ENCODE data around the gene CNDP2. TPM values are rescaled to one million over a fixed set of nuclear protein-coding genes. Genes with fewer than 3 reads are reported as not detected.
A peak's percentile ranks its signal among the peaks of the same experiment; 100 is the strongest.

Gene CNDP2
- total and polyA plus RNA-seq, 12 donors: 49.7 to 159 (median 97.9) TPM

DNA sequence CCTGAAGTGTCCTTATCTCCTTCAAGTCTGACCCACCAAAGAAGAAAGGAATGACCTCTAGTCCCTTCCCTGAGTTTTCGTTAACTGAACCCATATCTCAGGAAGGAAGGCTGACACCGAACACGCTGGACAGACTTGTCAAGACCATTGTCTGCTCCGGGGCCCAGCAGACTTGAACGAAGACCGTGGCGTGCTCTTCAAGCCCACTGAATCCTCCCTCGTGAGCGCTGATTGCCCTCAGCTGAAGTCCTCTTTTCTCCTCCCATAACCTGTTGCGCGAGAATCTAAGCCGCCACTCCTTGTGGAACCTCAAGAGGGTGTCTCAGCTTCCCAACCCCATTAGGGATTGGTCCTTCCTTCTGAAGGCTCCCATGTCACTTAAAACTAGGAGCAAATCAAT is 37.5 kb downstream of the CNDP2 start:
- Histone ChIP-seq H3K4me3 (no peak overlapping the region), H3K9me3 (replicated peaks in 1 of 3) (no peaks in the 10 kb centered on the region), H3K27ac (no peak overlapping the region), H3K36me3 (replicated peaks in 1 of 2) (no peaks in the 10 kb centered on the region), H3K4me1 (replicated peaks in 1 of 2) (no peaks in the 10 kb centered on the region), H3K27me3 (no peaks in the 10 kb centered on the region)
- TF ChIP-seq, protein P1, sequence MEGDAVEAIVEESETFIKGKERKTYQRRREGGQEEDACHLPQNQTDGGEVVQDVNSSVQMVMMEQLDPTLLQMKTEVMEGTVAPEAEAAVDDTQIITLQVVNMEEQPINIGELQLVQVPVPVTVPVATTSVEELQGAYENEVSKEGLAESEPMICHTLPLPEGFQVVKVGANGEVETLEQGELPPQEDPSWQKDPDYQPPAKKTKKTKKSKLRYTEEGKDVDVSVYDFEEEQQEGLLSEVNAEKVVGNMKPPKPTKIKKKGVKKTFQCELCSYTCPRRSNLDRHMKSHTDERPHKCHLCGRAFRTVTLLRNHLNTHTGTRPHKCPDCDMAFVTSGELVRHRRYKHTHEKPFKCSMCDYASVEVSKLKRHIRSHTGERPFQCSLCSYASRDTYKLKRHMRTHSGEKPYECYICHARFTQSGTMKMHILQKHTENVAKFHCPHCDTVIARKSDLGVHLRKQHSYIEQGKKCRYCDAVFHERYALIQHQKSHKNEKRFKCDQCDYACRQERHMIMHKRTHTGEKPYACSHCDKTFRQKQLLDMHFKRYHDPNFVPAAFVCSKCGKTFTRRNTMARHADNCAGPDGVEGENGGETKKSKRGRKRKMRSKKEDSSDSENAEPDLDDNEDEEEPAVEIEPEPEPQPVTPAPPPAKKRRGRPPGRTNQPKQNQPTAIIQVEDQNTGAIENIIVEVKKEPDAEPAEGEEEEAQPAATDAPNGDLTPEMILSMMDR (IDR thresholded peaks at IDR 0.05): no peak
- TF ChIP-seq POLR2A (IDR thresholded peaks at IDR 0.05): no peak
- peak in 1 of 7 donors; percentile 9 for DNase-seq
- intact Hi-C loops (cut with DNase I): loop anchor here in 1 of 2 donors (10.0 kb wide), 1 partner anchor 179 kb away; no protein-coding TSS in a partner anchor
- WGBS, 4 donors: 95 to 98% (median 96%) methylated on average over 12 of the region's 12 CpGs

DNA sequence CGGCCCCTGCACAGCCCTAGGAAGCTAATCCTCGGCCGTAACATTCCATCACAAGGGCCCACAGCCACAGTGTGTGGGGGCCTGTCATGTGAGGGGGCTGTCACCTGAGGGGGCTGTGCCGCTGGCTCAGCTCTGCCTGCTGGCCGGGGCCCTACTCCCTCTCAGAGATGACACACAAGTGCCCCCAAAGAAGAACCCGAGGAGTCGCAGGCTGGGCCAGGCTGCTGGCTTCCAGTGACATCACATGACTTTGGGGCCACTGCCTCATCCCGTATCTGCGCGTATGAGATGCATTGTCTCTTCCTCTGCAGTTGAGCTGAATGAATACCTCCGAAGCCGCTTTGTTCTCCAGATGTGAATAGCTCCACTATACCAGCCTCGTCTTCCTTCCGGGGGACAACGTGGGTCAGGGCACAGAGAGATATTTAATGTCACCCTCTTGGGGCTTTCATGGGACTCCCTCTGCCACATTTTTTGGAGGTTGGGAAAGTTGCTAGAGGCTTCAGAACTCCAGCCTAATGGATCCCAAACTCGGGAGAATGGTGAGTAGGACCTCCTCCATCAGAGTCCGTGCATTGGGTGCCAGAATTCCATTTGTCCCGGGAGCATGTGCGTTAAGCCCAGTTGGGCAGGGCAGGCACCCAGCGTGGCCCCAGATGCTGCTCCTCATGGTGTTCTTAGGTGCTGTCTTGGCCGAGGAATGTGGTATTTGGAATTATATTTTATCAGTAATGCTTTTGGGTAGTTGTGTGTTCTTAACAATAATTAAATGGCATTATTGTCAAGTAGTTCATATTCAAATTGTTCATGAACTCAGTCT is 38.2 kb downstream of the CNDP2 start, which contains the start of gene CNDP1:
Gene CNDP1, plus strand, starts transcription at position 351 of the 820 bp plus-strand sequence. Its CDS starts 168 bp downstream, at position 519.
- intact Hi-C loops (cut with DNase I): loop anchor here in 1 of 2 donors (10.0 kb wide), 1 partner anchor 180 kb away; no protein-coding TSS in a partner anchor
- WGBS, 4 donors: 85 to 88% (median 86%) methylated on average over 13 to 21 of the region's 21 CpGs

DNA sequence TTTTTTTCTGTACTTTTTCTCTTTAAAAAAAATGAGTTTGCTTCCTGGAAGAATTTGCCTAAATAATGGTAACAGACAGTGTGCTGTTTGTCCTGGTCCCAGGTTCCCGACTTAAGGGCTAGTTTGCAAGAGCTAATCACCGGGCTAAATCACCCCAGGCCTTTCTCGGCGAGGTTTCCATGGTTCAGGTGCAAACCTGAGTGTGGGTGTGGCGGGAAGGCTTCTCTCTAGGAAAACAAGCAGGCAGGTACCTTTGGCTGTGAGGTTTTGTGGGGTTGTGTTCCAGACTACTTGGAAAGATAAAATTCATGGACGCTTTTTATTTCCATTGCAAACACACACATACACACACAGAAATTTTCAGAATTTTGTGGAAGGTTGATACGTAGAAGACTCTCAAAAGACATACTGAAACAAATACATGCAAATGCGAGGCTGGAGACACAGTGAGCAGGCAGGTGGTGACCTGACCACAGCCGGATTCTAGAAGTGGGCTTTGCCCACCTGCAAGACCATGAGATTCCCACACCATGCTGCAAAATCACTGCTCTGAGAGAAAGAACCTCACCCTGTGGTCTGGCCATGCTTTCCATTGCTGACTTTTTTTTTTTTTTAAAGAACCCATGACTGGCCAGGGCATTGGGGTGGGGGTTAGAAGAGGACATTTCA is 39.0 kb downstream of the CNDP2 start:
- H3K4me1 ChIP-seq (replicated peaks in 1 of 2): no peaks in the 10 kb centered on the region
- no peaks in the 10 kb centered on the region for H3K9me3 ChIP-seq (replicated peaks in 1 of 3)
- no peaks in the 10 kb centered on the region for H3K27me3 ChIP-seq
- H3K36me3 ChIP-seq (replicated peaks in 1 of 2): no peaks in the 10 kb centered on the region
- TF ChIP-seq, protein P1 (IDR thresholded peaks at IDR 0.05): no peak
- TF ChIP-seq POLR2A (IDR thresholded peaks at IDR 0.05): no peak
- peak in 1 of 7 donors; percentile 5 for DNase-seq
- intact Hi-C loops (cut with DNase I): loop anchor here in 1 of 2 donors (10.0 kb wide), 1 partner anchor 180 kb away; no protein-coding TSS in a partner anchor
- no peak overlapping the region for H3K27ac ChIP-seq
- 81 to 91% (median 86%) methylated on average over 9 of the region's 9 CpGs for WGBS, 4 donors
- H3K4me3 ChIP-seq: no peak overlapping the region

More for the DNA sequence above, 38.2 kb downstream of the CNDP2 start, which contains the start of gene CNDP1:
- no peak within 1 kb of the TSS for H3K4me3 ChIP-seq
- no peaks in the 10 kb centered on the region for H3K27me3 ChIP-seq
- peak in 1 of 7 donors; percentile 23 for DNase-seq
- H3K27ac ChIP-seq: no peak within 1 kb of the TSS
- H3K4me1 ChIP-seq (replicated peaks in 1 of 2): no peaks in the 10 kb centered on the region
- no peak for TF ChIP-seq POLR2A (IDR thresholded peaks at IDR 0.05)
- TF ChIP-seq, protein P1 (IDR thresholded peaks at IDR 0.05): no peak
- H3K9me3 ChIP-seq (replicated peaks in 1 of 3): no peaks in the 10 kb centered on the region
- no peaks in the 10 kb centered on the region for H3K36me3 ChIP-seq (replicated peaks in 1 of 2)

DNA sequence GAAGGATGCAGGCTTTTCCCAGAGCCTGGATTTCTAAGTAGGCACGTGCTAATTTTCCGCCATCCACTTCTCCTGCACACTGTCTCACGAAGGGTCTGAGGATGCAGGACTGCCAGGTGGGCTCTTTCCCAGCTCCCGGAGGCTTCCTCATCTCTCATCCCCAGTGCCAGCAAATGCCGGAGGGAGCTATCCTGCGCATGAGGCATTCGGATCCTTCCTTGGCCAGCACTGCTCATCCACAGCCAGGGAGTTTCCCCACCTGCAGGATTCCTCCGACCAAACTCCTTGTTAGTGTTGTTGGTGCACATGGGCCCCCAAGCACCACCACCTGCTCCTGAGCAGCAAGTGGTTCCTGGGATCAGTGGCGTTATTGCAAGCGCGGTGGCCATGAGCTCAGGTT is 43.1 kb downstream of the CNDP2 start:
- H3K4me1 ChIP-seq (replicated peaks in 1 of 2): no peaks in the 10 kb centered on the region
- 86 to 91% (median 89%) methylated on average over 11 of the region's 11 CpGs for WGBS, 4 donors
- no peak overlapping the region for H3K27ac ChIP-seq
- no peaks in the 10 kb centered on the region for H3K9me3 ChIP-seq (replicated peaks in 1 of 3)
- intact Hi-C loops (cut with DNase I): loop anchor here in 1 of 2 donors (10.0 kb wide), 1 partner anchor 184 kb away; no protein-coding TSS in a partner anchor
- DNase-seq: peak in 1 of 7 donors; percentile 33
- H3K36me3 ChIP-seq (replicated peaks in 1 of 2): no peaks in the 10 kb centered on the region
- no peak overlapping the region for H3K4me3 ChIP-seq
- TF ChIP-seq, protein P1 (IDR thresholded peaks at IDR 0.05): no peak
- TF ChIP-seq POLR2A (IDR thresholded peaks at IDR 0.05): no peak
- H3K27me3 ChIP-seq: peaks cover 6% of the 10 kb centered on the region

All from adrenal gland (tissue), 12 donors.